ENCODE data around the gene PIGR. TPM values are rescaled to one million over a fixed set of nuclear protein-coding genes. Genes with fewer than 3 reads are reported as not detected.

Gene PIGR
- polyA plus RNA-seq, 1 experiment = not detected

- Histone ChIP-seq H3K27ac (ENCODE audit: low read depth, low read length) (no peak overlapping the region), H3K27me3 (ENCODE audit: control insufficient read depth, insufficient read depth, low read length) (no peaks in the 10 kb centered on the region), H3K4me3 (ENCODE audit: low read depth, low read length) (no peak overlapping the region), H3K9me3 (ENCODE audit: control insufficient read depth, insufficient read depth, low read length) (peaks cover 4% of the 10 kb centered on the region; the same call in 1 of the 2 replicates)
- no peak for TF ChIP-seq CTCF (IDR thresholded peaks at IDR 0.05; ENCODE audit: low read depth, low read length)
- ChIA-PET POLR2A (no interaction called here), CTCF (interaction anchor here (1.0 kb wide), 3 partner anchors 9 to 272 kb away, joined by 3 read pairs; partner anchors contain the start of gene IL20)
- DNase-seq (ENCODE audit: low read depth, low spot score) = no peak
These were observed 43.6 kb downstream of the PIGR start for GRCh38 chr1:206902702-206903101.

GRCh38 chr1:206901944-206902343 is 44.3 kb downstream of the PIGR start:
- ChIA-PET POLR2A (no interaction called here), CTCF (interaction anchor here (1.0 kb wide), 1 partner anchor 271 kb away, joined by 3 read pairs; no protein-coding TSS in a partner anchor)
- DNase-seq (ENCODE audit: low read depth, low spot score) = no peak
- H3K4me3 ChIP-seq (ENCODE audit: low read depth, low read length) = no peak overlapping the region
- TF ChIP-seq CTCF (IDR thresholded peaks at IDR 0.05; ENCODE audit: low read depth, low read length) = no peak
- H3K27me3 ChIP-seq (ENCODE audit: control insufficient read depth, insufficient read depth, low read length) = no peaks in the 10 kb centered on the region
- H3K9me3 ChIP-seq (ENCODE audit: control insufficient read depth, insufficient read depth, low read length) = no peaks in the 10 kb centered on the region
- no peak overlapping the region for H3K27ac ChIP-seq (ENCODE audit: low read depth, low read length)

GRCh38 chr1:206900149-206900548 is 46.1 kb downstream of the PIGR start:
- DNase-seq (ENCODE audit: low read depth, low spot score) = no peak
- ChIA-PET CTCF (interaction anchor here (0.8 to 1.7 kb wide), 5 partner anchors 10 to 175 kb away, joined by 3 to 7 read pairs (median 4); no protein-coding TSS in a partner anchor), POLR2A (no interaction called here)
- Histone ChIP-seq H3K9me3 (ENCODE audit: control insufficient read depth, insufficient read depth, low read length) (no peaks in the 10 kb centered on the region), H3K27me3 (ENCODE audit: control insufficient read depth, insufficient read depth, low read length) (no peaks in the 10 kb centered on the region), H3K27ac (ENCODE audit: low read depth, low read length) (no peak overlapping the region), H3K4me3 (ENCODE audit: low read depth, low read length) (no peak overlapping the region)
- no peak for TF ChIP-seq CTCF (IDR thresholded peaks at IDR 0.05; ENCODE audit: low read depth, low read length)

GRCh38 chr1:206899717-206900116 is 46.5 kb downstream of the PIGR start:
- Histone ChIP-seq H3K27me3 (ENCODE audit: control insufficient read depth, insufficient read depth, low read length) (no peaks in the 10 kb centered on the region), H3K9me3 (ENCODE audit: control insufficient read depth, insufficient read depth, low read length) (no peaks in the 10 kb centered on the region), H3K4me3 (ENCODE audit: low read depth, low read length) (no peak overlapping the region), H3K27ac (ENCODE audit: low read depth, low read length) (no peak overlapping the region)
- no peak for DNase-seq (ENCODE audit: low read depth, low spot score)
- CTCF ChIA-PET = interaction anchor here (0.5 to 1.7 kb wide), 5 partner anchors 10 to 517 kb away, joined by 3 to 7 read pairs (median 4); no protein-coding TSS in a partner anchor
- TF ChIP-seq CTCF (IDR thresholded peaks at IDR 0.05; ENCODE audit: low read depth, low read length) = no peak
- POLR2A ChIA-PET = no interaction called here

GRCh38 chr1:206898915-206899431 is 47.3 kb downstream of the PIGR start:
- CTCF ChIA-PET = interaction anchor here (0.5 to 1.0 kb wide), 3 partner anchors 13 to 518 kb away, joined by 3 to 5 read pairs (median 4); no protein-coding TSS in a partner anchor
- POLR2A ChIA-PET = interaction anchor here (0.7 kb wide), 1 partner anchor 61 kb away, joined by 5 read pairs; no protein-coding TSS in a partner anchor
- TF ChIP-seq CTCF (IDR thresholded peaks at IDR 0.05; ENCODE audit: low read depth, low read length) = no peak
- DNase-seq (ENCODE audit: low read depth, low spot score) = no peak
- no peaks in the 10 kb centered on the region for H3K27me3 ChIP-seq (ENCODE audit: control insufficient read depth, insufficient read depth, low read length)
- no peaks in the 10 kb centered on the region for H3K9me3 ChIP-seq (ENCODE audit: control insufficient read depth, insufficient read depth, low read length)
- H3K4me3 ChIP-seq (ENCODE audit: low read depth, low read length) = no peak overlapping the region
- no peak overlapping the region for H3K27ac ChIP-seq (ENCODE audit: low read depth, low read length)
